GM19025 (cell line): Measurements from ENCODE around the gene C10orf88.
"Not testable (repeated sequence)": the region's sequence is repeated elsewhere in the genome, so short reads cannot be mapped to it uniquely, and the experiment has no call there.

Experiments used
- ATAC-seq: cut with Tn5 transposase; IDR thresholded peaks from one replicate; pipeline ENCODE4 v1.9.1; 2021; ENCODE audit warnings: mild to moderate bottlenecking, low read depth, moderate library complexity; ENCODE audit not compliant: unreplicated experiment

Gene C10orf88

GRCh38 chr10:122966879-122967278 is 12.9 kb upstream of the C10orf88 start:
- ATAC-seq, result no peak

DNA sequence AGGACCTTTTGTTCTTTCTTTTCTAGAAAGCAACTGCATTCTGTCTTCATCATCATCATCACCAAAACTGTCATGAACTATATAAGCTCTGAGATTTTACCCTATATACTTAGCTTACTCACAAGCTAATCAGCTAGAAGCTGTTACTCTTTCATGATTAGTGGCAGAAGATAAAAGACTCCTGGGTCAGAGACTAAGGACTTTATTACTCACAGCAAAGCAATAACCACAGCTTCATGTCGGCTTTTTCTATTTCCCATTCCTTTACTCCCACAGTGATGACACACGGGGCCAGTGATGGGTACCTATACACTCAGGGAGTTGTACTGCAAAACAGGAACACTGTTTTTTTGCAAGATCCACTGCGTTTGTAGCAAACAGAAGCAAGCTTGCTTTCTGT is 8.4 kb upstream of the C10orf88 start:
- ATAC-seq, result no peak

DNA sequence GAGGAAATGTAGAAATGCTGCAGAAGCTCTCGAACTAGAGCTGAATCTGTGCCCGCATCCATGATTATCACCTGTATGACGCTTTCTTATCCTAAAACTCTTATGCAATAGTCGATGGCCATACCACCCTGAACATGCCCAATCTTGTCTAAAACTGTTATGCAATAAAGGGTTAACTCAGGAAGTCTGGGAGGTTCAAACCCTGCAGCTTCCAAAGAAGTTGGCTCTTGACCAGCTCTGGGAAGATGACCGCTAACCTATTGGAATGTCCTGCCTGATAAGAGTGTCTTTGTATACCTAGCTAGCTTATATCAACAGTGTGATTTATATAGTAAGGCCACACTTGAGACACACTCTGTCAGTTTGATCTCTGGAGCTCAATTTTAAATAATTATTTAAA is 3.4 kb upstream of the C10orf88 start:
- ATAC-seq, result no peak

DNA sequence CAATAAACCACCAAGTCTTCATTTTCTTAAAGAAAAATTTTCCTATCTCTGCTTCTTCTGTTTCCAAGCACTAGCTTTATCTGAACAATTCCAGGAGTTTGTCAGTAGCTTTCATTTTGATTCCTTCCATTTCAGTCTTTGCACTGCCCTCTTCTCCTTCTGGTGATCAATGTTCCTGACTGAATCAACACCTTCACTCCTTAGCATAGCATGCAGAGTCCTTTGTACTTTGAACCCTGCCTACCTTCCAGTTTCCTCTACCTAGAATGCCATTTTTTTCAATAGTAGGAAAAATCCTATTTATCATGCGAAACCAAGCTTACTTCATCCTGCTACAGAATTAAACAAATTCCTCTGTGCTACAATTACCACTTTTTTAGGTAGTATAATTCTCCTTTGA is 1.9 kb upstream of the C10orf88 start:
- ATAC-seq, result no peak

DNA sequence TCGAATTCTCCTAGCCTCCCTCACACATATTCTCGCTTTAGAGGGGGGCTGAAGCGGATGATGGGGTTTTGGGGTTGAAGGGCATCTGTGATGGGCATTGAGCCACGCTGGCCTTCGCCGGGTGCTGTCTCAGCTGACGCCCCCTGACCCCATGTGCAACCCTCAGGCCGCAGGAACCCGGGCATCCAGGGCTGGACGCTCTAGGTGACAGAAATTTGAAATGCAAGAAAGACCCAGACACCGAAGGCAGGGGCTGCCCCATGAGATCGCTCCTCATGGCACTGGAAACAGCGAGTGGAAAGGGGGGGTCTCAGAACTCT is 664 bp upstream of the C10orf88 start:
- no peak for ATAC-seq

- no peak for ATAC-seq
Measured at GRCh38 chr10:122949296-122949695, 4.7 kb downstream of the C10orf88 start.

DNA sequence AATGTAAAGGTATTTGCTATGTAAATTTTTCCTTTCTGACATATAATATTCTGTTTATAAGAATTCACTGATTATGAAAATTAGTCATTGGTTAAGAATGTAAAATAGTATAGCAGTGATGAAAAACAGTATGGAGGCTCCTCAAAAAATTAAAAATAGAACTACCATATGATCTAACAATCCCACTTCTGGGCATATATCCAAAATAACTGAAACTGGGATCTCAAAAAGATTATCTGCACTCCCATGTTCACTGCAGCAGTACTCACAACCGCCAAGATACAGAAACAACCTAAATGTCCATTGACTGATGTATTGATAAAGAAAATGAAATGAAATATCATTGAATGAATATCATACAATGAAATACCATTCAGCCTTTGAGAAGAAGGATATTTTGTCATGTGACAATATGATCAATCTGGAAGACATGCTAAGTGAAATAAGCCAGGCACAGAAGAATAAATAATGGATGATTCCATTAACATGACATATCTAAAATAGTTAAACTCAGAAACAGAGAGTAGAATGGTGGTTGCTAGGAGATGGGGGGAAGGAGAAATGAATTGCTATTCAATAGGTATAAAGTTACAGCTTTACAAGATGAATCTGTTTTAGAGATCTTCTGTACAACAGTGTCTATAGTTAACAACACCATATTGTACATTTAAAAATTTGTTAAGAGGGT is 14.0 kb downstream of the C10orf88 start:
- no peak for ATAC-seq

GRCh38 chr10:122939133-122939855 is 14.7 kb downstream of the C10orf88 start:
- ATAC-seq, result no peak

- no peak for ATAC-seq
Measured at GRCh38 chr10:122931088-122931906, 22.7 kb downstream of the C10orf88 start.

DNA sequence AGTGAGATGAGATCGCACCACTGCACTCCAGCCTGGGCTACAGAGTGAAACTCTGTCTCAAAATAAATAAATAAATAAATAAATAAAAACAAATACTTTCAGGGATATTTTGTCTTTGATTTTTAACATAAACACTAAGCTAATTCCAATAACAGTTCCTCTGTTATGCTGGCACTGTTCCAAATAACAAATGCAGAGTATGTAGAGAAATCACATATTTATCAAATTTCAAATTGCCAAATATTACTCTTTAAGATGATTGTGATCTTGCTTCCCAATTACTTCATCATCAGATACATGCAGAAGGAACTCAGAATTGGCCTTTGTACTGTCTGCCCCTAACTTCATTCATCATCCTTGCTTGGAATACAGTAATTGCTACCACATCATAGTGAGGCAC is 23.9 kb downstream of the C10orf88 start:
- ATAC-seq, result no peak

DNA sequence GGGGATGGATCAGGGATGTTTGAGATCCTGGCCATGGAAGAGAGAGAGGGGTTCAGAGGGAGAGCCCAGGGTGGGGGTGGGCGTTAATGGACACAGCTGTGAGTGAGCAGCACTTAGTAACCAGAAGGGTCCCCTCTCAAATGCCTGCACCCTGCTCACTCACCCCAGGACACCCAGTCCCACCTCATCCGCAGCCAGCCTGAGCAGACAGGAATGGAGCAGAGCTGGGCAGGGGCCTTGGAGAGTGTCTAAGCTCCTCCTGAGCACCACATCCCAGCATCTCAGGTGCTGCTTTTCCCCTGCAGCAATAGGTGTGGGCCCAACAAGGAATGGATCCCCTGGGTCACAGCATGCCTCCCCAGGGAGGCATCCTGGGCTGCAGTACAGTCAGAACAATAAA is 38.3 kb downstream of the C10orf88 start:
- ATAC-seq, result no peak

- no peak for ATAC-seq
Measured at GRCh38 chr10:122911889-122912484, 42.0 kb downstream of the C10orf88 start.

DNA sequence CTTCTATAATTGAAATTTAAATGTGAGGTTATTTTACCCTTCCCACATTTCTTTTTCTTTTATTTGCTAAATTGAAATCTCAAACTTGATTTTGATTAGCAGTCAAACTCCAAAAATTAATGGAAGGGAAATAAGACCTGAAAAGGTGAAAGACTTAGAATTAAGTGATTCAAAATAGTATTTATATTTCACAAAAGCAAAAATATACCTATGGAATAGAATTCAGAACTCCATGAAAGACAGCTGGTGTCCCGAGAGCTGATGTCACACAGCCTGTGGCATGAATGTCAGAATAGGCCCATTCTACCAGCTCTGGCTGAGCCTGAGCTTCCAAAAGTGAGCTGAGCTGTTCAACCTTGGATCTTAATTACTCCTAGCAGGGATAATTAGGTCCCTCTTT is 43.7 kb downstream of the C10orf88 start, which contains the start of gene FAM24A:
Gene FAM24A (plus strand): TSS at position 301 of the 400 bp plus-strand sequence. CDS start 1,025 bp downstream, outside the sequence.
- no peak for ATAC-seq

GRCh38 chr10:122903861-122904260 is 50.2 kb downstream of the C10orf88 start:
- ATAC-seq, result not testable (repeated sequence)

GRCh38 chr10:122894261-122894944 is 59.6 kb downstream of the C10orf88 start:
- no peak for ATAC-seq

DNA sequence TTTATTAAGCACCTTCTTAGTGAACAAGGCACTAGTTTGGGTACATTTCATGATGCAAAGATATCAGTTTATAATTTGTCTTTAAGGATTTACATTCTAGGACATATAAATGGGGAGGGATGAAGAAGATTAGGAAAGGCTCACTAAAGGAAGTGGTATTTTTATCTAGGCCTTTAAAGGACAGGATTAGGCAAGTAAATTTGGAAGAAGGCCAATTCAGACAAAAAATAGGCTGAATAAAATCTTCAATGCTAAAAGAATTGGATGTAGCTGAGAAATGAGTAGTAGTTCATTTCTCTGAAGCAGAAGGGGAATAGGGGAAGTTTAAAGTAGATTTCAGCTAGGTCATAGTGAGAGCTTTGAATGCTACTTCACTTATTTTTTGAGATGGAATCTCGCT is 69.9 kb downstream of the C10orf88 start:
- ATAC-seq, result no peak

- no peak for ATAC-seq
Measured at GRCh38 chr10:122882766-122883165, 71.3 kb downstream of the C10orf88 start.
